ENCODE measurements around the gene SF3B4.

The SF3B4 gene

DNA sequence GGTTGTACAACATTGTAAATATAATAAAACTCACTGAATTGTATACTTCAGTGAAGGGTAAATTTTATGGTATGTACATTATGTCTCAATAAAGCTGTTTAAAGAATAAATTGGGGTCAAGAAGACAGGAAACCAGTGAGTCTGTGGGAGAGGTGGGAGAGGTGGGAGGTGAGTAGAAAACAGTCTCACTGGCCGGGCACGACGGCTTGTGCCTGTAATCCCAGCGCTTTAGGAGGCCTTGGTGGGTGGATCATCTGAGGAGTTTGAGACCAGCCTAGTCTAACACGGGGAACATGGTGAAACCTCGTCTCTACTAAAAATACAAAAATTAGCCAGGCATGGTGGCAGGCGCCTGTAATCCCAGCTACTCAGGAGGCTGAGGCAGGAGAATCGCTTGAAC is 4.9 kb upstream of the SF3B4 start:
- no peak for DNase-seq

DNA sequence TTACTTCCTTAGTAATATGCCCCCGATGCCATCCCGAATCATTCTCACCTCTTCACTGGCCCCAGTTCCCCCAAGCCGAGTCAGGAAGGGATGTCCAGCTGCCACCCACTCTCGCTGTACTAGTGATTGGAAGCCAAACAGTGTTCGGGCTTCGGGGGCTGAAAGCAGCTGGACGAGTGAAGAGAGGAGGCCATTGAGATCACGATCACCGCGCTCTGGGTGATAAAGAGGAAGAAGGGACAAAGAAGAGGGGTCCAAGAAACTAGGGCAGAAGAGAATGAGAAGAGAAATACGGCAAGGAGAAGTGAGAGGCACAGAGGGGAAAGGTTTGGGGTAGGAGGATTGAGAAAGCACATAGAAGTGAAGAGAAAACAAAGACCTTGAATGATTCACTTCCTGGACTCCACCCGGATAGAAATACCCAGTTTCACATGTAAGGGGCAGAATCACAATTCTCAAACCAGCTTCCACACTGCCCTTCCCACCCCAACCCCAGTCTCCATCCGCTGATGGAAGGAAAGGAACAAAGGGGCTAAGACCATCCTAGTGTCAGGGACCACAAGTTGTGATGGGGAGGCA is 3.7 kb upstream of the SF3B4 start:
- DNase-seq: no peak

DNA sequence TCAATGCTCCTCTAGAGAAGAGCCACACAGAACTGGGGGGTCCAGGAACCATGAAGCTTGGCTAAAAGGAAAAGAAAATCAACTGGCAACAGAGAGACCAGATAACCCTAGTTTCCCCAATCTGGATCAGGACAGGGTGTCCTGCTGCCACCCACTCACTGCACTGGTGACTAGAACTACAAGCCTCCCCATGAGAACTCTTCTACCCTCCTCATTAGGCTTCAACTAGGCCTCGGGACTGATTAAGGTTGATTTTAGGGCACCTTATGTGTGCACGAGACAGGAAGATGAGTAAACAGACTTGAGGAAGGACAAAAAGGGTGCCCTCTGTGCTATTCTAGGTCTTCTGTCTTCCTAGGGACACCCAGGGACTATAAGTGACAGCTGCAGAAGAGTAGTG is 2.3 kb upstream of the SF3B4 start:
- DNase-seq: no peak

DNA sequence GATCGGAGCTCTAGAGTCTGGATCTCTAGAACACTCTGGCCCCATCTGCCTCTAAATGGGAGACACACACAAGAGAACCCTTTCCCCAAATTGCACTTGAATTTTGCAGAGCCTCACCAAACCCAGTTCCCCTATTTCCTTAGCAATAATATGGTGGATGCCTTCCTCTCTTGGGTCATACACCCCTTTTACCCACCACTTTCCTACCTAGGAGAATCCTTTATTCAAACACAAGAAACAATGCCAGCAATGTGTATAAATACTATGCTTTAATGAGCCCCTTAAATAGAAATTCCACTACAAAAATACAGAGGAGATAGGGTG is 760 bp upstream of the SF3B4 start:
- no peak for DNase-seq

DNA sequence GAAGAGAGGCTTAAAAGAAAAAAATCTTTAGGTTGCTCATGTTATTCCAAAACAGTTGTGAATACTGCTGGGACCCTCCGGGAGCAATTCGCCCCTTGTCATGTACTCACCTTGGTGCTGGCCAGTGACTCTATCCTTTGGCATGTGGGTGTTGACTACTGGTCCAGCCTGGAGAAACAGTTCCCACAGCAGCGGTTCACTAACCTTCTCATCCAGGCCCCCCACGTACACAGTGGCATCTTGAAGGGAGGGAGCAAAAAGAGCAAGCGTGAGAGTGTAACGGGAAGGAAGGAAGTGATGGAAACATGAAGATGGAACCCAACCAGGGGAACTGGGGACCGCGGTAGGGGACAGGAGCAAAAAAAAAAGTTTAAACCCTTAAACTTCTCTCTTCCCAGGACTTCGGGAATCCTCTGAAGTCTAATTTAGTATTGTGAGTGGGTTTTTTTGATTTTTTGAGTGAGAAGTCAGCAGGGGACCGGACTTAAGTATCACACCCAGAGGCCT is 494 bp downstream of the SF3B4 start:
- DNase-seq: no peak

DNA sequence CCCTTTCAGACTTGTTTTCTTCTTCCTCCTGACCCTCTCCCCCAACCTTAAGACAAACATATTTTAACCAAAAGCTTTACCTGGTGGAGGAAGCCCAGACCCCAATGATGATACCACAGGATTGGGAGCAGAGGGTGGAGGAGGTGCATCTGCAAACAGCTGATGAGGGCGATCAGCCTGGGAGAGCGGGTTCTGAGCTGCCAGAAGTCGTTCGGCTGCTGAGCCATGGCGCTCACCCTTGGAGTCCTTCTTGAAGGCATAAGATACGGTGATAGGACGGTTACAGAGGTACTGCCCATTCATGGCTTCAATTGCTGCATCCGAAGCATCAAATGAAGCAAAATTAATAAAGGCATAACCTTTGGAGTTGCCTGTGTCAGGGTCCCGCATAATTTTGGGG is 1.3 kb downstream of the SF3B4 start:
- DNase-seq: no peak

DNA sequence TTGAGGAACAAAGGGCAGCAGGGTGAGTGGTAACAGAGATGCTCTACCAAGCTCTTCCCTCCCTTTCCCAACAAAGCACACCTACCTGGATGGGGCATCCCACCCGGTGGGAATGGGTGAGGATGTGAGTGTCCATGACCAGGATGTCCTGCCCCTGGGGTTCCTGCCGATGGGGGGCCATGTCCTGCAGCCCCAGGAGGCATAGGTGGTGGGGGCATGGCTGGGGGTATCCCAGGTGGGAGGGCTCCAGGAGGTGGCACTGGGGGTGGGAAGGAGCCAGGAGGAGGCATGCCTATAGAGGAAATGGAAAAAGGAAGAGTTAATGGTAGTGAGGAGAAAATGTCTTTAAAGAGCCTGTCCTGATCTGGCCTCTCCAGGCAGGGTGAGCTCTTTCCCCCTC is 1.9 kb downstream of the SF3B4 start:
- DNase-seq: no peak

DNA sequence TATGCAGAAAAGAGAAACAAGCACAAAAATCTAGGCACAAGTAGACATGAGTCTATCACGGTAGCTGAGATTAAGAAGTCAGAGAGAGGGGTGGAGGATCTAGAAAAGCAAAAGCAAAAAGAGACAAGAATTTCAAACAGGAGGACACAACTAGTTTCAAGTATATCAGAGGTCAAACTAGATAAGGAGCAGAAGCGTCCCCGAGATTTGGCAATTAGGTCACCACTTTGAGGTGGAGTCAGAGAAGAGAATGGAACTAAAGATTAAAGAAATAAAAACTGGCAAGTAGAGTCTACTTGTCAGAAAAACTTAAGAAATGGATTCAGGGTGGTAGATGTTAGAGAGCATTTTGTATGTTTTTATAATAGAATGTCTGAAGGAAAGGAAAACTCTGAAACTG is 2.3 kb downstream of the SF3B4 start:
- DNase-seq: no peak

DNA sequence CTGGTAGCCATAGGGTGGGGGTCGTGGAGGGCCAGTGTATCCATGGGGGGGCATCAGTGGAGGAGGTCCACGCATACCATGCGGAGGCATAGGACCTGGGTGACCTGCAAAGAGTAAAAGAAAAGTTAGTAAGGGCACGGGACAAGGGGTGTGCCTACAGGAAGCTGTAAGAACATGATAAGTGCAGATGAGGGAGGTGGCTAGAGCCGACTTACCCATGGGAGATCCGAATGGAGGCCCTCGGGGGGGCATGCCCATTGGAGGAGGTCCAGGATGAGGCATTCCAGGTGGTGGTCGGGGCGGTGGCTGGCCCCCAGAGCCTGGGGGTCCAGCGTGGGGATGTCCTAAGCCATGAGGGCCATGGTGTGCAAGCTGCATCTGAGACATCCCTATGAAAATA is 4.0 kb downstream of the SF3B4 start:
- DNase-seq: no peak

DNA sequence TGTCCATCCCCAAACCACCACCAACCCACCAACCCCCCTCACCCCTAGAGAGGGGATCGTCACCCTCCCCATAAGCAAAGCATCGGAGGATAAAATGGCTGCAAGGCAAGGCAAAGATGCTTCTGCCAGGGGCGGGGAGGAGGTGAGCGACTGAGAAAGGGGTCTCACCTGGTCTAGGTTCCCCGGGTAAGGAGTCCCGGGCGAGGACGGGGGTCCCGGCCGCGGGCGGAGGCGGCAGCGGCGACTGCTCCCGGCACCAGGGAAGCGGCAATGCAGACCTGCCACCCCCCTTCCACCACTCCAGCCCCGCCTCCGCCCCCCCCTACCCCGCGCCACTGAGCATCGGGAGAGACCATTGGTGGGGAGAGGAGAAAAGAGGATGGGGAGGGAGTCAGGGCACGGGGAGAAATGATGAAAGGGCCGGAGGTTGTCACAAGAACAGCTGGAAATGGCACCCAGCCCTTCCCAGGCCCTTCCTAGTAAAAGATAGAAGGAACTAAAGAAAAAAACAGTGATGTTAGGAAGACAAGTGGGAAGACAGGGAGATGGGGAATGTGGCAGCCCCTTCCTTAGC is 9.9 kb downstream of the SF3B4 start, which contains the start of gene SV2A:
Gene SV2A, minus strand, starts transcription at position 274 of the 574 bp plus-strand sequence. CDS start 4,004 bp downstream, outside the sequence.
- DNase-seq: no peak

DNA sequence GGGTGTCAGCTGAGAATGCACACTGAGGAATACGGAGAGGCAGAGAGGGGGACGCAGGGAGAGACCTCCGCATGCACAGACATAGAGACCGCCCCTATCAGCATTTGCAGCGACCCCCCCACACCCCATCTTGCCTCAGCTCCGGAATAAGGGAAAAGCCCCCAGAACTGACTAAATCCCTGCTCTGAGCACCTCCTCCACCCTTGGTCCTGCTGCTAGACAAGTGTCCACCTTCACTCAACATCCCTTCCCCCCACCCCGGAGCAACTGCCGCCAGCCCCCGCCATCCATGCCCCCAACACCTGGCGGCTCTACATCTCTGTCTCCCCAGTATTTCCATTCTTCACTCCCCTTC is 10.7 kb downstream of the SF3B4 start:
- DNase-seq: no peak

DNA sequence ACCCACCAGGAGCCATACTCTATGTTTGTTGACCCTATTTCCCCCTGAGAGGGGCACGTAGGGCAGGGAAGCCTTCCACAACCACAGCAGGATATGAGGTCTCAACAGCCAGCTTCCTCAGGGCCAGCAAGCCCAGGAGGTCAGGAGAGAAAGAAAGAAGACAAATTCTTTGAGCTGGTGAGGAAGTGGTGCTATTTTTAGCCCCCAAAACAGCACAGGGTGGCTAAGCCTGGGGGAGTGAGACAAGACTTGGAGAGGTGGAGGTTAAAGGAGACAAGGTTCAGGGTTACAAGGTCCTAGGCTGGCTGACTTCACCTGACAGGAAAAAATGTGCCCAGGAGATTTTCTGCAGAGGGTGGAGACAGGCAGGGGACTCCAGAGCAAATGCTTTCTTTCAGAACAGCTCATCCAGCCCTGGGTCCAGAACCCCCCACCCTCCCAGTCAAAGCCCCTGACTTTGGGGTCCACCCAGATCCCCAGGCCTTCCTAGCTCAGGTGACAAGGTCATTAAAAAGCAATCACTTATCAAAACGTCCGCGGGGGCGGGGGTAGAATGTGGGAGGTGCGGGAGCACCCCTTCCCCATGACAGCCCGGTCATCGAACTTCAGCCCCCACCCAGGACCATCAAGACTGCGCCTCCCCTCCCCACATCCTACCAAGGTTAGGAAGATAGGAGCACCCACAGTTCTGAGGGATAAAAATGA is 11.3 kb downstream of the SF3B4 start:
- DNase-seq: no peak

DNA sequence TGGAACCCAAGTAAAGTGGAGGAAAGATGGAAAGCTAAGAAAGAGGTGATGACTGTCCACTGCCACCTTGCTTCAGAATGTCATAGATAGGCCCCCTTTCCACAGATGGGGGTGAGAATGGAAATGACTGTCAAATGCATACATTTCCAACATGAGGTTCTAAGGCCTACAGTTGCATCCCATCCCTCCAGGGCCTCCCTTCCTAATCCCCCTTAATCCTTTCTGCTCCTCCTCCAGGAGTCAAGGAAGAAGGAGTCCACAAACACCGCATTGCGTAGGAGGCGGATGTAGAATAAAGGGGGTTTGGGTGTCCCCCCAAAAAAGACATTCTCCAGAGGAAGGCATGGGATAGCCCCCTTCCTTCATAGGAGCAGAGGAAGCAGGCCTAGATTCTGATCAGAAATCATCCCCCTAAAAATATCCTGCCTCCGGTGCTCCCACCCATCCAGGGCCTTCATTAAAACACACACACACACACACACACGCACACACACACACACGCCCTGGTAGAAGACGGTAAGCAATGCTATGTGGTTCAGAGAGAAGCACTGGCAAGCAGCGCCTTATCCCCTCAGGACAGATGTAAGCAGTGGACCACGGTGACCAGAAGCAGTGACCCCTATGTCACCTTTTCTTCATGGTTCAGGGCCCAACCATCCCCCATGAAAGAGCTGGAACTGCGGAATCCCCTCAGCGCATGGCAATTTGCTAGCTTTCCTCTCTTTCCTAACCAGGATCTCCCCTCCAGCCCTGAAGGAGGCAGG is 12.0 kb downstream of the SF3B4 start:
- DNase-seq: no peak

DNA sequence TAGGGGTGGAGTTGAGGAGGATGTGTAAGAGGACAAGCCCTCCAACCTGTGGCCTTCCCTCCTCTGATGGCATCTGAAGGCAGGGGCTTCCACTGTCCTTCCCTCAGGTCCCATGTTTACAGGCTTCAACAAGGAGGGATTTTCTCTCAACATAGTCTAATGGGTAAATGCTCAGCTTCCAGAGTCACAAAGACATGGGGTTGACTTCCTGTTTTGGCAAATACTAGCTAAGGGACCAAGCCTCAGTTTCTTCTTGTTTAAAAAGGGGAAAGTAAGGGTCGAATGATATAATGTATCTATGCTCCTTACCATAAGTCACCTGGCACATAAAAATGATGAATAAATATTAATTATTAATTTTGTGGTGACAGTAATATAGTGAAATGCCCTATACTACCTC is 13.1 kb downstream of the SF3B4 start:
- DNase-seq: no peak

DNA sequence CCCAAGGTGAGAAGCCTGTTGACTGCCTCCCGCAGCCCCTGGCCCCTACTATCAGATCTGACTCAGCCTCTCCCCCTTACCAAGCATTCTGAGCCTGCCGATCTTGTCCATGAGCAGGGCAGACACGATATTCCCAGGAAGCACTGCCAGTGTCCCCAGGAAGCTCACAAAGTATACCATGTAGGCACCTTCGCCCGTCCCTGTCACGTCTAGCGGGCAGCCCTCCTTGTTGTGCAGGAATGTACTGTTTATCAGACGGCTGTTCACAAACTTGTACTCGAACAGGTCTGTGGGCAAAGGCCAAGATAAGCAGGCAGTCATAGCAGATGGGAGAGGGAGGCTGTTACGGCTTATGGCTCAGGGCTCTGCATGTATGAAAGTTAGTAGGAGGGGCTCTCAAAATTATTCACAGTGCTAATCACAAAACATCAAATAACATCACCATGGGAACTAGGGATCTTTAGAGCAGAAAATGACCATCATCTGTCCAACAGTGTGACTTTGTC is 21.0 kb downstream of the SF3B4 start:
- DNase-seq: no peak

DNA sequence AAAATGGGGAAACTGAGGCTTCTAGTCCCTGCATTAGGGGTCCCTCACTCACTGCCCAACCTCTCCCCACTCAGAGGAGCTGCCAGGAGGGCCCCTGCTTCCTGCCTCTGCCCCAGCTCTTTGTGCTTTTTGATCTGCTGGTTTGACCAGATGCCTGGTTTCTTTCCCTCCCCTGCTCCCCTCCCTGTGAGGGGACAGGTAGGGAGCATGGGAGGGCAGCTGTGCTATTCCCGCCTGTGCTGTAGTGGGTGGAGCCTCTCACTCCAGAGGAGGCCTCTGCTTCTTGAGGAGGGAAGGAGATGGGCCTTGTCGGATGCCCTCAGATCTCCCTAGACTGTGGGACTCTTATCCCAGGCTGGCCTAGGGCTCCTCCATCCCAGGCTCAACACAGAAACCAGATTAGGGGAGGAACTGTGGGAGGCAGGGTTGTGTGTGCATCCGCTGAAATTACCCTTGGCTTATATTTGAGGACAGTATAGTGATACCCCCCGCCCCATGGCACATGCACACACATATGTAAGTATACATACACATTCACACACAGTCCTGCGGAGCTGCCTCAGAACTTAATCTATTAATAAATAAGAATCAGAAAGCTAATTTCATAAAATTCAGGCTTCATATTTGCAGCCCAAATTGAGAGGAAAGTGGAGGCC is 23.6 kb downstream of the SF3B4 start:
- no peak for DNase-seq

DNA sequence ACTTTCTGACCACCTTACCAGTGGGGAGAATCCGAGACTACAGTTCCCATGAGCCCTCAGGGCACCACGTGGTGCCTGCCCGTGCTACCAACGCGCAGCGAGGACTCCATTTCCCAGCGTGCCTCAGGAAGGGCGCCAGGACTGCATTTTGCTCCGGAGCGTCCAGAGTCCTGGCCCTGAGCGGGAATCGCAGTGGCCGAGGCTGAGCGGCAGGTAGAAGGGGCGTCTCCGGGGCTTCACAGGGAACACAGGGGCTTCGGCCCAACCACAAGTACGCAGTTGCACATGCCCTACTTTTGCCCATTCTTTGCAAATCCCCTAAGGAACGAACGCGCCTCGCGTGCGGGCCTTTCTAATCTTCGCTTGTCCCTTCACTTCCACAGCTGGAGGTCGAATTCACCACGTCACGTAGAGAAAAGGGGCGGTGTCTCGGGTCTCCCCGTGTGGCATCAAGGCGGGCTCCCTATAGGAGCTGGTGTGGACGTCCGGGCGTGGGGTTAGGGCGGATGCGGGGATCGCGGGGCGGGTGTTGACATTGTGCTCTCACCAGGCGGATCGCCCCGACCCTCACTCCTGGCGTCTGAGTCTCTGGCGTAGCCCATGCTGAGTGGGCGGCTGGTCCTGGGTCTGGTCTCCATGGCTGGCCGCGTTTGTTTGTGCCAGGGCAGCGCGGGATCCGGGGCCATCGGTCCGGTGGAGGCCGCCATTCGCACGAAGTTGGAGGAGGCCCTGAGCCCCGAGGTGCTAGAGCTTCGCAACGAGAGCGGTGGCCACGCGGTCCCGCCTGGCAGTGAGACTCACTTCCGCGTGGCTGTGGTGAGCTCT is 27.9 kb downstream of the SF3B4 start, which contains the start of gene BOLA1:
Gene BOLA1, plus strand, starts transcription at position 109 of the 825 bp plus-strand sequence. Its CDS starts 492 bp downstream, at position 601.
- DNase-seq: peak; percentile 93

DNA sequence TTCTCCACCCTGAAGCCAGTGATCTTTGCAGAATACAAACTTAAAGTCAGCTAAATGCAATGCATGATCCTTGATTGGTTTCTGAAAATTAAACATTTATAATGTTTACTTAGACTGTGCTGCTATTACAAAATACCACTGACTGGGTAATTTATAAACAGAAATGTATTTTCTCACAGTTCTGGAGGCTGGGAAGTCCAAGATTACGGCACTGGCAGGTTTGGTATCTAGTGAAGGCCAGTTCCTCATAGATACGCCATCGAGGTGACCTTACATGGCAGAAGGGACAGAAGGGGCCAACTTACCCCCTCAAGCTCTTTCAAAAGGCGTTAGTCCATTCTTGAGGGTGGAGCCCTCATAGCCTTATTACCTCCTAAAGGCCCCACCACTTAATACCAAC is 31.0 kb downstream of the SF3B4 start:
- DNase-seq: no peak

DNA sequence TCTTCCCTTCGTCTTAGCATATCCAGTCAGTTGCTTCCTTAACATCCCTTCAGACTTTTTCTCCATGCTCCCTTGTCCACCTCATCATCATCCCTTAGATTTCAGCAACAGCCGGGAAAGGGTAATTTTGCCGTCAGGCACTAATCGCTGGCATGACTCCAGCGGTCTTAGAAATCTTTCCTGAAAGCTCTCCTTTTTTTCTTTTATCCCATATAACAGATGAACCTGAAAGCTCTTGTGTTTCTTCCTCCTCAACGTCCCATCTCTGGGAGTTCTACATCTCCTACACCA is 38.7 kb downstream of the SF3B4 start:
- DNase-seq: no peak

DNA sequence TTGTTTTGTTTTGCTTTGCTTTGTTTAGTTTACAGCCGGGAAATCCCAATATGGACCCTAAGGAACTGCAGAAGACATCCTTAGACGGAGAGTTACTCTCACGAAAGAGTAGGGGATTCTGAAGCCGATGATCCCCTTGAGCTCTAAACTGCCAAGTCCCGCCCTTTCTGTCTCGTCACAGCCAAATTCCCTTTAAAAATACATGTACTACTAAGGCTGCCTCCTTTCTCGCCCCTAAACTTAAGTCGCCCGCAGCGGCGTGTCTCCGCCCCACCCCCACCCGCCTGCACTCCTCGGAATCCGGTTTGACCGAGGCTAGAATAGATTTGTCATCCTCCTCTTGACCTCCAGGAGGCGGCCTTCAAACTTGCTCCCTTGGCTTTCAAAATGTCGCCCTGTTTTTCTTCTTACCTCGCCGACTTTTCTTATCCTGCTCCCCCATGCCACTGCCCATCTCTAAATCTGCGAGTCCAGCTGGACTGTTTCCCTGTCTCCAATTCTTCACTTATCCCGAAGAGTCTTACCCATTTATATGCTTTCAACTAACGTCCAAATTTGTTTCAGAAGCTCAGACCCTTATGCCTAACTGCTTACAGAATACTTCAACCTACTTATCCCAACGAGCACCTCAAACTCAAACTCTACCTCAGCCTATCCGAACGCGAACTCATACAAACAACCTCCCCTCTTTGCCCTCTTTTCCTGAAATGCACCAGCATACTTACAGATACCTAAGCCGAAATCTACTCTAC is 39.2 kb downstream of the SF3B4 start:
- no peak for DNase-seq

DNA sequence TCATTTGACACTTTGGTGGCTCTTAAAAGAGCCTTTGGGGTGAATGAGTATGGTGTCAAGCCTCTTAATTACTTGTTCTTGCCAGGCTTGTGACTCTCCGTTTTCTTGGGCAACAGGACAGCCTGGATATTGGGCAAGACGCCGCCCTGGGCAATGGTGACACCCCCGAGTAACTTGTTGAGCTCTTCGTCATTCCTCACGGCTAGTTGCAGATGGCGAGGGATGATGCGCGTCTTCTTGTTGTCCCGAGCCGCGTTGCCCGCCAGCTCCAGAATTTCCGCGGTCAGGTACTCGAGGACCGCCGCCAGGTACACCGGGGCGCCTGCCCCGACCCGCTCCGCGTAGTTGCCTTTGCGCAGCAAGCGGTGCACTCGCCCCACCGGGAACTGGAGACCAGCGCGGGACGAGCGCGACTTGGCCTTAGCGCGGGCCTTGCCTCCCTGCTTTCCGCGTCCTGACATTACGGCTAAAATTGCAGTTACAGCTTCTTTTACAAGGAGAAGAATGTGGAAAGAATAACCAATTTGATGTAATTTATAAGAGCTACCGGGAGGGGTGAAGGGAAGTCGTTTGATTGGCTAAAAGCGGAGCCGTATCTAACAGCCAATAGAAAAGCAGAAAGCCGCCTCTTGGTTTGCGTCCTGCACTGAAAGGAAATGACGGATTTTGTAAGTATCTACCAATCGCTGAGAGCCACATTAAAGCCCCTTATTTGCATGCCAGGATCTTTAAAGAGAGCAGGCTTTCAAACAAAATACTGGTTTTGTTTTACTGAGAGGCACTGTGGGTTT is 40.0 kb downstream of the SF3B4 start:
- DNase-seq: no peak
